ENCODE results near the gene NOTCH2. TPM values are rescaled to one million over a fixed set of nuclear protein-coding genes. Genes with fewer than 3 reads are reported as not detected.

Gene NOTCH2
- total and polyA plus RNA-seq, 2 donors (not counting 1 experiment from before 2014, with no cell fraction given), result 32.1 to 184 TPM

GRCh38 chr1:119862276-119862675 lies 207.2 kb downstream of the NOTCH2 start:
- no peak overlapping the region for H3K4me3 ChIP-seq (ENCODE audit: control extremely low read depth in 1 of 5, extremely low read depth in 1 of 5, insufficient read depth in 1 of 5, low read depth in 2 of 5, low read length in 4 of 5)
- CTCF ChIA-PET, result no interaction called here
- no peaks in the 10 kb centered on the region for H3K4me1 Mint-ChIP-seq

More at GRCh38 chr1:119862276-119862675, 207.2 kb downstream of the NOTCH2 start:
- Histone ChIP-seq H3K4me2 (replicated peaks; ENCODE audit: low read depth, low read length, poor library complexity, severe bottlenecking) (no peak overlapping the region), H4K20me1 (ENCODE audit: control insufficient read depth, insufficient read depth, low read length, poor library complexity, severe bottlenecking) (no peaks in the 10 kb centered on the region), H2AFZ (ENCODE audit: insufficient read depth, low read depth, low read length, poor library complexity, severe bottlenecking) (no peak overlapping the region), H3K4me1 (ENCODE audit: control insufficient read depth in 2 of 2, insufficient read depth in 2 of 2, low read length in 2 of 2) (no peaks in the 10 kb centered on the region), H3K27ac (ENCODE audit: low read length in 2 of 2) (no peak overlapping the region), H3K9ac (ENCODE audit: low read length) (no peak overlapping the region), H3K9me3 (ENCODE audit: control extremely low read depth in 1 of 3, control insufficient read depth in 2 of 3, insufficient read depth in 1 of 3, low read length in 2 of 3) (no peaks in the 10 kb centered on the region), H3K79me2 (ENCODE audit: control insufficient read depth, insufficient read depth, low read length) (no peaks in the 10 kb centered on the region), H3K36me3 (replicated peaks in 1 of 2; ENCODE audit: control extremely low read depth in 1 of 2, control insufficient read depth in 1 of 2, extremely low read depth in 1 of 2, insufficient read depth in 2 of 2, low read length in 1 of 2) (no peaks in the 10 kb centered on the region), H3K27me3 (replicated peaks in 1 of 4; ENCODE audit: control extremely low read depth in 1 of 4, control insufficient read depth in 3 of 4, insufficient read depth in 4 of 4, low read length in 3 of 4) (no peaks in the 10 kb centered on the region)
- no peak overlapping the region for H3K27ac Mint-ChIP-seq
- H3K4me3 Mint-ChIP-seq, result no peak overlapping the region
- H3K27me3 Mint-ChIP-seq, result peaks cover 41% of the 10 kb centered on the region
- POLR2A ChIA-PET, result no interaction called here
- DNase-seq (no peak), ATAC-seq (ENCODE audit: low read depth) (no peak)
- TF ChIP-seq CTCF (IDR thresholded peaks at IDR 0.05) (no peak), EZH2 (IDR thresholded peaks at IDR 0.05; ENCODE audit: borderline replicate concordance, insufficient read depth, low read depth, low read length, poor library complexity, severe bottlenecking) (no peak)
- H3K9me3 Mint-ChIP-seq (ENCODE audit: insufficient read depth), result no peaks in the 10 kb centered on the region
- intact Hi-C loops (cut with micrococcal nuclease), result no loop called here

Other genes starting within 250 kb of the NOTCH2 start
- gene ADAM30, start 173.1 kb downstream of the NOTCH2 start, total RNA-seq, result not detected in 2 replicates
- not detected in 2 replicates for gene ADAM30, start 173.1 kb downstream of the NOTCH2 start, polyA plus RNA-seq
- gene SEC22B, start 106.9 kb upstream of the NOTCH2 start, total RNA-seq, result 32.0 and 33.0 TPM in 2 replicates
- 6.5 and 8.8 TPM in 2 replicates for gene SEC22B, start 106.9 kb upstream of the NOTCH2 start, polyA plus RNA-seq